ENCODE data around the gene FAM25A.

The FAM25A gene

DNA sequence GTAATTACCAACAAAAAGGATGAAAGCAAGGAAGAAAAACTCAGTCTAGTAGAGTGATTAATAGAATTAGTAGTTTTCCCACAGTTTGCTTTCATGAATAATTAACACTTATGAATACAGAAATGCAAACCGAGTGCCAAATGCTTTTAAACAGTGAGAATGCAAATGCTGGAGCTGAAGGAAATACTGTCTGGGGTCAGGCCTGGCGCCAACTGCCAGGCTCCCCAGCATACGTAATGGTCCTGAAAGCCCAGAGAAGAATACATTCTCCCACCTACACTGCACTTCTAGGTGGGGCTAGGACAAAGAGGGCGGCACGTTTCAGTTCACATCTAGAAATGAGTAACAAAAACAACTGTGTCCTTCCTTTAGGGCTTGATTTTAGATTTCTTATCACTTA is 44.6 kb downstream of the FAM25A start:
- DNase-seq: no peak

DNA sequence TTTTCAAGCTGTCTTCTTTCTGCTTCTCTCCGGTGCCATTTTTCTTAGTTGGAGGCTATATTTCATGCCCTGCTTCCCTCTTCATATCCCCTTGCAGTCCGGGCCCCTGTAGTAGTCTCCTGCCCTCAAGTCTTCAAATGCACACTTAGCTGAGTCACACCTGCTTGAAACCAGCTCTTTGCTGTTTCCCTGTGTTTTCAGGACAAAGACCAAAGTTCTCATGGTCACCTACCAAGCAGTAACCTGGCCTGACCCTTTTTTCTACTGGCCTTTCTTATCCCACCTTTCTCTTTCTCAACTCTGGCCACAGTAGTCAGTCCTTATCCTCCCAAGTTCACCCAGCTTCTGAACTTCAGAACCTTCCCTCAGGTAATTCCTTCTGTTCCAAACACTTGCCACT is 46.1 kb downstream of the FAM25A start:
- no peak for DNase-seq

DNA sequence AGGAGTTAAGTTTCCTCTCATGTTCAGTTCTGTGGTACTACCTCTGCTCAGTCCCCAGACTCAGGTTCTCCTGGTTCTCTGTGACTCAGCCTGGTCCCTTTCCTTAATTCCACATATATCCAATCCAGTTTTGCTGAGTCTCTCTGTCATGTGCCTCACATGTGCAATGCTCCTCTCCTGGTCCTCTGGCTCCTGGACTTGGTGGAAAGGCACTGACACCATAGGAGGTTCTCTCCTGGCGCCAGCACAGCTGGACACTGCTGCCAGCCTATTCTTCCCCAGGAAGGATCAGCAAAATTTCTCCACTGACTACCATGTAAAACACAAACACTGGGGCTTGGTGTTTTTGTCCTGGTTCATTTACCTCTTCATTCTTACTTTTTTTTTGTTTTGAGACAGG is 46.8 kb downstream of the FAM25A start:
- DNase-seq: no peak

DNA sequence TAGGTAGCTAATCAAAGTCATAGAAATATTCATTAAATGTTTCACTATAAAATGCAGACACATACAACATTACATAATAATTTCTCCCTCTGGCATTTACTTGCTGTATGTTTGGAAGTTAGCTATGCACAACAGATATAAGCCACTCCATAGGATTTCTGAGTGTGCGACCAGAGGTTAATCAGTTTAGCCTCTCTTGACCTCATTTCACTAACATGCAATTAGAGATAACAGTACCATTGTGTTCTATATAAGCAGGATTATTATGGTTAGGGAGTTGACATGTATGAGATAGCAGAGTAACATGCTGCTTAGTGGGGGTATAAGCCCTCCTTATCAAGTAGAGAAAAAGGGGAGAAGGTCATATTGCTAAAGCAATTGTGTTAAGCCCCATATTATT is 48.2 kb downstream of the FAM25A start:
- no peak for DNase-seq

DNA sequence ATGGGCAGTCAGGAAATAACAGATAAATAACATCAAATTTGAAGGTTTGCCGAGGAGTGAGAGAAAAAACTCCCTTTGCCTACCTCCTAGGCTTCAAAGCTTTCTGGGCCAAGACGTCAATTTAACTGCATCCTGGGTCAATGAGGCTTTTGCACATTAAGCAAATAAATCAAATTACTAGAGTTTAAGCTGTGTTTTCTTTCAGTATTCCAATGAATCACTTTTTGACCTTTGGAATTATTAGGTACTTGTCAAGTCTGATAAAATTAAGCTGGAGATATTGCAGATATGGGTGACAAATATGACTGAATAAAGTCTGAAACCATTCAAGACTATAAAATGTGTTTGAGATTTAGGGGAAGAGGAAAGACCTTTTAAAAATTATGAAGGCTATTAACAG is 52.4 kb downstream of the FAM25A start:
- DNase-seq: no peak

Measured in activated CD4-positive, CD25-positive, alpha-beta regulatory T cell (primary cell).